K562 (cell line): ENCODE data around the gene OLR1. TPM values are rescaled to one million over a fixed set of nuclear protein-coding genes. Genes with fewer than 3 reads are reported as not detected.

ENCODE experiments used
- ATAC-seq: fragments of 200-7000 bp; cut with Tn5 transposase; 3 replicates; pipeline ENCODE4 v1.9.1; 2020; ENCODE audit warnings: moderate library complexity
- BruUV-seq: library from RNA; stranded (reverse); fragments of 400-500 nt; replicated peaks from 2 replicates; lab custom pipeline; 2021; lab: Mats Ljungman, UMichigan
- CTCF ChIA-PET: fragments of 300-600 bp; formaldehyde crosslinking; extraction: SDS; loops from one replicate; lab custom pipeline; 2021; ENCODE audit warnings: low intra/inter-chr PET ratio; lab: Yijun Ruan, JAX
- POLR2A ChIA-PET: fragments of 300-600, 350-650 bp; sonication (Branson Sonifier 250); formaldehyde crosslinking; extraction: SDS; loops from one replicate; lab custom pipeline; 2021; ENCODE audit warnings: antibody characterized with exemption, inconsistent platforms; lab: Yijun Ruan, JAX
- DNase-seq, 4 experiments: peaks; one replicate each; pipeline versions ENCODE4 v3.0.0 to v3.0.0-alpha.2; 2011 to 2018; ENCODE audit warnings: low spot score in 3 of 4, mixed read lengths in 3 of 4; ENCODE audit errors: extremely low read depth in 1 of 4
- FAIRE-seq: peaks from 2 replicates; lab custom pipeline; 2011; peaks lifted over from hg19 to GRCh38; lab: Jason Lieb, UNC
- H2AFZ ChIP-seq: 2 replicates; pipeline ENCODE4 v1.6.0; 2011; ENCODE audit warnings: low read depth, low read length, control low read depth, inconsistent platforms
- H3K27ac ChIP-seq: fragments of 200-600 bp; 3 replicates; pipeline ENCODE4 v1.8.0; 2011; ENCODE audit warnings: low read depth, mild to moderate bottlenecking, control low read depth, inconsistent platforms, low read length, moderate library complexity, mixed read lengths; ENCODE audit errors: extremely low read depth
- H3K27me3 ChIP-seq, 2 experiments: fragments of 300-600 bp in 1 of 2; 2 replicates in 1 of 2; 3 replicates in 1 of 2; pipeline versions ENCODE4 v1.6.0 to v1.8.0; 2011; ENCODE audit warnings: inconsistent platforms in 2 of 2, low read length in 2 of 2, mild to moderate bottlenecking in 1 of 2, mixed read lengths in 1 of 2, moderate library complexity in 1 of 2; ENCODE audit not compliant: control insufficient read depth in 2 of 2, insufficient read depth in 2 of 2
- H3K36me3 ChIP-seq: fragments of 300-600 bp; 3 replicates; pipeline ENCODE4 v1.8.0; 2011; ENCODE audit warnings: mild to moderate bottlenecking, low read length, inconsistent platforms; ENCODE audit not compliant: control insufficient read depth, insufficient read depth
- H3K4me1 ChIP-seq, 2 experiments: fragments of 200-600 bp in 1 of 2; replicated peaks in 1 of 2; 2 replicates in 1 of 2; 3 replicates in 1 of 2; pipeline versions ENCODE4 v1.5.1 to v1.8.0; 2011; ENCODE audit warnings: inconsistent platforms in 2 of 2, low read length in 2 of 2, mild to moderate bottlenecking in 1 of 2, mixed read lengths in 1 of 2, moderate library complexity in 1 of 2; ENCODE audit not compliant: control insufficient read depth in 2 of 2, insufficient read depth in 2 of 2
- H3K4me2 ChIP-seq: 2 replicates; pipeline ENCODE4 v1.6.1; 2011; ENCODE audit warnings: low read length, control low read depth, inconsistent platforms, mixed read lengths; ENCODE audit not compliant: insufficient read depth
- H3K4me3 ChIP-seq: fragments of 200-600 bp; sonication (generic), shearing (Covaris generic); 2 replicates; pipeline ENCODE4 v1.5.1; 2016; ENCODE audit warnings: control low read depth, inconsistent platforms
- H3K79me2 ChIP-seq: fragments of 200-600 bp; 3 replicates; pipeline ENCODE4 v1.8.0; 2011; ENCODE audit warnings: low read length, inconsistent platforms; ENCODE audit not compliant: control insufficient read depth, insufficient read depth
- H3K9ac ChIP-seq, 2 experiments: 2 replicates each; pipeline versions ENCODE4 v1.6.0 to v1.6.1; 2011; ENCODE audit warnings: low read depth in 2 of 2, low read length in 2 of 2, control low read depth in 1 of 2, inconsistent platforms in 1 of 2, mild to moderate bottlenecking in 1 of 2, mixed read lengths in 1 of 2; ENCODE audit not compliant: insufficient read depth in 1 of 2
- H3K9me1 ChIP-seq: one replicate; pipeline ENCODE4 v1.6.0; 2011; ENCODE audit warnings: inconsistent platforms, mild to moderate bottlenecking, low read length, moderate library complexity; ENCODE audit not compliant: control insufficient read depth, insufficient read depth
- H3K9me3 ChIP-seq: replicated peaks from 2 replicates; pipeline ENCODE4 v1.5.1; 2011; ENCODE audit warnings: low read depth, low read length, inconsistent platforms; ENCODE audit not compliant: control insufficient read depth, insufficient read depth
- H4K20me1 ChIP-seq: replicated peaks from 2 replicates; pipeline ENCODE4 v1.6.1; 2011; ENCODE audit warnings: low read length, inconsistent platforms, mixed read lengths; ENCODE audit not compliant: control insufficient read depth, insufficient read depth
- EWSR1 ChIP-seq: fragments of 450-650 bp; IDR thresholded peaks from 2 replicates; pipeline ENCODE4 v1.6.1; 2018; ENCODE audit warnings: borderline replicate concordance, mild to moderate bottlenecking, low read depth, moderate library complexity; ENCODE audit not compliant: partially characterized antibody
- GTF2E2 ChIP-seq: fragments of 200-800 bp; sonication (Bioruptor generic); IDR thresholded peaks from 2 replicates; pipeline ENCODE4 v1.6.1; 2016; ENCODE audit warnings: missing genetic modification characterization, missing compliant biosample characterization
- HMG20A ChIP-seq: fragments of 450-650 bp; formaldehyde crosslinking; conservative IDR thresholded peaks from 2 replicates; pipeline ENCODE4 v1.4.0; 2020; ENCODE audit warnings: mild to moderate bottlenecking, mixed read lengths
- MBD2 ChIP-seq: sonication (generic); IDR thresholded peaks from 2 replicates; pipeline ENCODE4 v1.6.1; 2016; ENCODE audit warnings: low read depth, borderline replicate concordance
- MECOM ChIP-seq: fragments of 250-450 bp; sonication (Bioruptor Pico); IDR thresholded peaks from 2 replicates; pipeline ENCODE4 v1.8.0; 2022; ENCODE audit warnings: inconsistent platforms
- MYBL2 ChIP-seq, 2 experiments: fragments of 450-650 bp in 1 of 2; sonication (generic) in 1 of 2; formaldehyde crosslinking in 1 of 2; IDR thresholded peaks; 2 replicates each; pipeline versions ENCODE4 v1.6.1 to v1.8.1; 2017 to 2022; ENCODE audit warnings: borderline replicate concordance in 1 of 2, inconsistent platforms in 1 of 2, low read depth in 1 of 2, mild to moderate bottlenecking in 1 of 2, missing genetic modification reagents in 1 of 2, moderate library complexity in 1 of 2
- NCOA6 ChIP-seq: fragments of 450-650 bp; IDR thresholded peaks from 2 replicates; pipeline ENCODE4 v1.6.1; 2017; ENCODE audit warnings: mild to moderate bottlenecking
- NFATC3 ChIP-seq: fragments of 450-650 bp; IDR thresholded peaks from 2 replicates; pipeline ENCODE4 v1.6.1; 2017; ENCODE audit warnings: mild to moderate bottlenecking
- NFXL1 ChIP-seq: fragments of 450-650 bp; formaldehyde crosslinking; IDR thresholded peaks from 2 replicates; pipeline ENCODE4 v1.4.0; 2021; ENCODE audit warnings: mild to moderate bottlenecking
- PPARD ChIP-seq: fragments of 250-450 bp; sonication (Bioruptor Pico); IDR thresholded peaks from 2 replicates; pipeline ENCODE4 v1.8.0; 2022; ENCODE audit warnings: inconsistent platforms, mild to moderate bottlenecking, moderate library complexity
- RBBP5 ChIP-seq: fragments of 200-600 bp; sonication (generic); IDR thresholded peaks from 2 replicates; pipeline ENCODE4 v1.6.1; 2012; ENCODE audit warnings: borderline replicate concordance, mild to moderate bottlenecking, low read length, control low read depth, inconsistent platforms; ENCODE audit not compliant: insufficient read depth, poor library complexity, severe bottlenecking
- RBFOX2 ChIP-seq: fragments of 200-400 bp; formaldehyde crosslinking; IDR thresholded peaks from 2 replicates; pipeline ENCODE4 v1.6.1; 2017; ENCODE audit warnings: low read depth, mild to moderate bottlenecking, low read length, moderate library complexity
- RBM25 ChIP-seq: fragments of 200-400 bp; formaldehyde crosslinking; IDR thresholded peaks from 2 replicates; pipeline ENCODE4 v1.6.1; 2018; ENCODE audit warnings: low read length, low read depth, moderate library complexity; ENCODE audit not compliant: severe bottlenecking
- RFX5 ChIP-seq: IDR thresholded peaks from 2 replicates; pipeline ENCODE4 v1.6.1; 2011; ENCODE audit warnings: low read depth, mild to moderate bottlenecking, improper control_type of control experiment, low read length
- SAP30 ChIP-seq: fragments of 200-600 bp; sonication (generic); IDR thresholded peaks from 2 replicates; pipeline ENCODE4 v1.6.1; 2012; ENCODE audit warnings: borderline replicate concordance, low read depth, mild to moderate bottlenecking, moderate library complexity, low read length, control low read depth, inconsistent platforms; ENCODE audit not compliant: insufficient read depth, poor library complexity, severe bottlenecking
- TAF1 ChIP-seq: IDR thresholded peaks from 2 replicates; pipeline ENCODE4 v1.6.1; 2011; ENCODE audit warnings: mild to moderate bottlenecking, low read length, moderate library complexity; ENCODE audit not compliant: insufficient read depth, control insufficient read depth, severe bottlenecking; ENCODE audit errors: extremely low read depth
- TBP ChIP-seq: optimal IDR thresholded peaks from 2 replicates; pipeline ENCODE3; 2011; ENCODE audit warnings: low read depth, low read length, improper control_type of control experiment
- ZNF280A ChIP-seq: fragments of 450-650 bp; IDR thresholded peaks from 2 replicates; pipeline ENCODE4 v1.6.1; 2018; ENCODE audit warnings: mild to moderate bottlenecking, low read depth; ENCODE audit not compliant: partially characterized antibody
- ZNF3 ChIP-seq: fragments of 250-450 bp; sonication (Bioruptor Pico); IDR thresholded peaks from 2 replicates; pipeline ENCODE4 v1.5.0; 2021; ENCODE audit warnings: mild to moderate bottlenecking, moderate library complexity
- ZNF695 ChIP-seq: fragments of 450-650 bp; formaldehyde crosslinking; IDR thresholded peaks from 2 replicates; pipeline ENCODE4 v1.4.0; 2020; ENCODE audit warnings: mild to moderate bottlenecking, moderate library complexity
- ZNF764 ChIP-seq: fragments of 250-450 bp; sonication (Bioruptor Pico); IDR thresholded peaks from 2 replicates; pipeline ENCODE4 v1.4.0; 2020; ENCODE audit warnings: low read depth, mild to moderate bottlenecking, moderate library complexity
- WGBS: fragments of 100-300 bp; shearing (Covaris generic); methylation state at CpG from one replicate; pipeline ENCODE4 v1.1.6; 2016; ENCODE audit warnings: low coverage, mixed read lengths; ENCODE audit not compliant: insufficient coverage; ENCODE audit errors: missing lambda C conversion rate; 5-methylcytosine and 5-hydroxymethylcytosine counted together
- in situ Hi-C: fragments of 300-500 bp; cut with MboI; formaldehyde crosslinking; loops from 4 replicates; pipeline ENCODE4 v1.15.0; 2018; ENCODE audit warnings: inconsistent platforms, mixed read lengths
- intact Hi-C: fragments of 100-400 bp; cut with micrococcal nuclease; formaldehyde crosslinking; loops from 2 replicates; pipeline ENCODE4 v1.14.2; 2022
- polyA plus RNA-seq, 8 experiments: library from polyadenylated mRNA; depleted of rRNA in 4 of 8; stranded (reverse) in 5 of 8; unstranded in 3 of 8; fragments of >200 nt; fragmentation: Nextera tagmentation in 2 of 8; fragmentation: Illumina TruSeq in 1 of 8; extraction: Ambion mirVana in 2 of 8; extraction: Trizol in 1 of 8; gene quantifications; 2 replicates each; pipeline versions ENCODE4 v1.2.1 to v1.2.3, GENCODE V29; 2011 to 2014; ENCODE audit warnings: inconsistent platforms in 1 of 8, missing spikeins in 1 of 8
- total RNA-seq, 7 experiments: library from RNA; depleted of rRNA in 6 of 7; stranded (reverse); fragments of >200 nt in 6 of 7; fragmentation: Illumina TruSeq in 2 of 7; extraction: Trizol in 2 of 7; gene quantifications; 2 replicates each; pipeline versions ENCODE4 v1.2.1 to v1.2.3, GENCODE V29; 2011 to 2021; ENCODE audit warnings: low replicate concordance in 1 of 7

OLR1 gene
- total and polyA plus RNA-seq, 9 of the 15 experiments (the other 6 are each of a cell fraction or from before 2014, with no cell fraction given), result not detected

- H3K27ac ChIP-seq, result no peak overlapping the region
- WGBS, result 19% methylated on average over 3 of the region's 3 CpGs
Observed at GRCh38 chr12:10155966-10156365, 16.0 kb downstream of the OLR1 start.

GRCh38 chr12:10154145-10154496 lies 17.8 kb downstream of the OLR1 start:
- Histone ChIP-seq H4K20me1 (no peaks in the 10 kb centered on the region), H3K79me2 (no peaks in the 10 kb centered on the region), H3K4me1 (peaks cover 0 to 10% of the 10 kb centered on the region in 2 experiments; a peak in 2 of 5 replicates), H3K27ac (no peak overlapping the region), H3K4me2 (no peak overlapping the region), H3K36me3 (no peaks in the 10 kb centered on the region), H2AFZ (no peak overlapping the region)
- no peak for ATAC-seq
- no TSS peak for BruUV-seq
- ChIA-PET CTCF (interaction anchor here (1.0 to 1.3 kb wide), 2 partner anchors 36 to 1333 kb away, joined by 3 read pairs; no protein-coding TSS in a partner anchor), POLR2A (no interaction called here)
- 9% methylated on average over 6 of the region's 6 CpGs for WGBS
- intact Hi-C loops (no loop called here), in situ Hi-C loops (no loop called here)
- DNase-seq, result no peak
- no peak for FAIRE-seq
- no peak for TF ChIP-seq NFXL1
- TF ChIP-seq NFATC3, result no peak
- TF ChIP-seq HMG20A (CRISPR knock-in tag), result no peak
- TF ChIP-seq RBBP5, result no peak
- TF ChIP-seq ZNF3 (CRISPR knock-in tag), result no peak
- no peak for TF ChIP-seq ZNF764 (CRISPR knock-in tag)
- TF ChIP-seq ZNF280A, result no peak
- no peak for TF ChIP-seq EWSR1
- TF ChIP-seq, all 486 proteins: peak for 0
- Histone ChIP-seq H3K9ac (no peak overlapping the region), H3K4me3 (no peak overlapping the region), H3K9me1 (no peaks in the 10 kb centered on the region), H3K27me3 (peaks cover 0 to 11% of the 10 kb centered on the region in 2 experiments; a peak in 2 of 5 replicates), H3K9me3 (no peaks in the 10 kb centered on the region)

More at GRCh38 chr12:10155966-10156365, 16.0 kb downstream of the OLR1 start:
- peaks cover 0 to 11% of the 10 kb centered on the region in 2 experiments; a peak in 2 of 5 replicates for H3K27me3 ChIP-seq
- no peak for ATAC-seq
- BruUV-seq, result no TSS peak
- DNase-seq, result no peak
- no peaks in the 10 kb centered on the region for H3K36me3 ChIP-seq
- H3K9me1 ChIP-seq, result no peaks in the 10 kb centered on the region
- H3K4me1 ChIP-seq, result peaks cover 0 to 10% of the 10 kb centered on the region in 2 experiments; a peak in 2 of 5 replicates
- TF ChIP-seq ZNF695 (CRISPR knock-in tag) (no peak), PPARD (no peak), TBP (no peak), RBFOX2 (no peak), SAP30 (no peak), NCOA6 (no peak), MYBL2 (IDR thresholded peaks at IDR 0.05; ENCODE audit: low read depth) (no peak), MYBL2 (CRISPR knock-in tag; IDR thresholded peaks at IDR 0.05; ENCODE audit: borderline replicate concordance) (no peak), RFX5 (no peak), MBD2 (no peak), TAF1 (no peak), GTF2E2 (tag) (no peak), RBM25 (no peak), MECOM (CRISPR knock-in tag) (no peak)
- H3K9me3 ChIP-seq, result no peaks in the 10 kb centered on the region
- no peak overlapping the region for H3K4me2 ChIP-seq
- in situ Hi-C loops (no loop called here), intact Hi-C loops (no loop called here)
- POLR2A ChIA-PET, result no interaction called here
- no peak overlapping the region for H3K9ac ChIP-seq
- H2AFZ ChIP-seq, result no peak overlapping the region
- no peaks in the 10 kb centered on the region for H4K20me1 ChIP-seq
- no peaks in the 10 kb centered on the region for H3K79me2 ChIP-seq
- CTCF ChIA-PET, result interaction anchor here (0.7 kb wide), 1 partner anchor 87 kb away, joined by 4 read pairs; no protein-coding TSS in a partner anchor
- no peak for FAIRE-seq
- no peak overlapping the region for H3K4me3 ChIP-seq
